GM12878 (cell line): ENCODE results near the gene C10orf143. TPM values are rescaled to one million over a fixed set of nuclear protein-coding genes. Genes with fewer than 3 reads are reported as not detected.

Experiments
- ATAC-seq: fragments of 200-7000 bp; cut with Tn5 transposase; 3 replicates; pipeline ENCODE4 v1.9.1; 2020; ENCODE audit warnings: mild to moderate bottlenecking, moderate library complexity
- BruUV-seq: library from RNA; stranded (reverse); fragments of 400-500 nt; replicated peaks from 2 replicates; lab custom pipeline; 2021; lab: Mats Ljungman, UMichigan
- CTCF ChIA-PET: fragments of 300-600 bp; sonication (Branson Sonifier 250); formaldehyde crosslinking; extraction: SDS; loops from one replicate; lab custom pipeline; 2021; ENCODE audit warnings: inconsistent platforms; lab: Yijun Ruan, JAX
- POLR2A ChIA-PET: fragments of 350-600 bp; formaldehyde crosslinking; extraction: SDS; loops from one replicate; lab custom pipeline; 2021; ENCODE audit warnings: inconsistent platforms; lab: Charles Lee
- RAD21 ChIA-PET: fragments of 300-600 bp; sonication (Branson Sonifier 250); formaldehyde crosslinking; loops from one replicate; lab custom pipeline; 2023; ENCODE audit warnings: antibody characterized with exemption; ENCODE audit not compliant: unreplicated experiment; lab: Charles Lee
- SMC1A ChIA-PET: fragments of 300-600 bp; sonication (Branson Sonifier 250); formaldehyde crosslinking; loops from one replicate; lab custom pipeline; 2023; ENCODE audit not compliant: unreplicated experiment, uncharacterized antibody; lab: Charles Lee
- DNase-seq: peaks from one replicate; pipeline ENCODE4 v3.0.0-alpha.2; 2011; ENCODE audit warnings: low read depth, low spot score
- FAIRE-seq: peaks from 3 replicates; lab custom pipeline; 2011; peaks lifted over from hg19 to GRCh38; lab: Jason Lieb, UNC
- H2AFZ ChIP-seq: 2 replicates; pipeline ENCODE4 v1.6.0; 2011; ENCODE audit warnings: low read depth, low read length, control low read depth; ENCODE audit not compliant: control insufficient read depth
- H3K27ac ChIP-seq: 2 replicates; pipeline ENCODE4 v1.5.1; 2011; ENCODE audit warnings: control low read depth; ENCODE audit not compliant: control insufficient read depth, insufficient read depth
- H3K27me3 ChIP-seq, 2 experiments: replicated peaks in 1 of 2; 2 replicates each; pipeline versions ENCODE4 v1.6.0 to v1.6.1; 2011; ENCODE audit warnings: low read length in 1 of 2; ENCODE audit not compliant: control insufficient read depth in 2 of 2, insufficient read depth in 2 of 2
- H3K36me3 ChIP-seq, 2 experiments: 2 replicates each; pipeline ENCODE4 v1.5.1; 2011; ENCODE audit warnings: low read length in 1 of 2; ENCODE audit not compliant: control insufficient read depth in 2 of 2, insufficient read depth in 2 of 2
- H3K4me1 ChIP-seq: 2 replicates; pipeline ENCODE4 v1.6.1; 2011; ENCODE audit warnings: mild to moderate bottlenecking, low read length, moderate library complexity, mixed read lengths; ENCODE audit not compliant: control insufficient read depth, insufficient read depth
- H3K4me2 ChIP-seq: 2 replicates; pipeline ENCODE4 v1.6.0; 2011; ENCODE audit warnings: control low read depth; ENCODE audit not compliant: control insufficient read depth, insufficient read depth
- H3K4me3 ChIP-seq: fragments of 200-600 bp; sonication (generic); 2 replicates; pipeline ENCODE4 v1.5.1; 2016
- H3K79me2 ChIP-seq: 2 replicates; pipeline ENCODE4 v1.6.0; 2011; ENCODE audit warnings: low read length; ENCODE audit not compliant: control insufficient read depth, insufficient read depth
- H3K9ac ChIP-seq: 2 replicates; pipeline ENCODE4 v1.8.0; 2011; ENCODE audit warnings: low read length, control low read depth, mixed read lengths; ENCODE audit not compliant: control insufficient read depth, insufficient read depth
- H3K9me3 ChIP-seq: replicated peaks from 3 replicates; pipeline ENCODE4 v1.5.1; 2011; ENCODE audit warnings: mild to moderate bottlenecking, low read length; ENCODE audit not compliant: control insufficient read depth, insufficient read depth
- H4K20me1 ChIP-seq: 2 replicates; pipeline ENCODE4 v1.6.0; 2011; ENCODE audit not compliant: control insufficient read depth, insufficient read depth
- ATF7 ChIP-seq: fragments of 450-650 bp; IDR thresholded peaks from 2 replicates; pipeline ENCODE4 v1.6.1; 2016; ENCODE audit warnings: low read depth, mild to moderate bottlenecking
- DPF2 ChIP-seq: fragments of 450-650 bp; IDR thresholded peaks from 2 replicates; pipeline ENCODE4 v1.6.1; 2017; ENCODE audit warnings: mild to moderate bottlenecking
- KAT2A ChIP-seq: conservative IDR thresholded peaks from 2 replicates; pipeline ENCODE4 v1.6.1; 2011; ENCODE audit warnings: low read depth, low read length; ENCODE audit not compliant: control insufficient read depth
- MYB ChIP-seq: fragments of 150-350 bp; IDR thresholded peaks from 2 replicates; pipeline ENCODE4 v1.6.1; 2014; ENCODE audit warnings: mild to moderate bottlenecking, low read depth, low read length, borderline replicate concordance
- MYC ChIP-seq: IDR thresholded peaks from 2 replicates; pipeline ENCODE4 v1.6.1; 2011; ENCODE audit warnings: mild to moderate bottlenecking, low read length, moderate library complexity, inconsistent platforms; ENCODE audit not compliant: insufficient read depth, insufficient replicate concordance, insufficient read length, severe bottlenecking
- NFXL1 ChIP-seq: fragments of 450-650 bp; IDR thresholded peaks from 2 replicates; pipeline ENCODE4 v1.6.1; 2017; ENCODE audit warnings: antibody characterized with exemption, mild to moderate bottlenecking, borderline replicate concordance
- PML ChIP-seq: IDR thresholded peaks from 2 replicates; pipeline ENCODE4 v1.6.1; 2012; ENCODE audit warnings: low read length, inconsistent platforms
- RBBP5 ChIP-seq: fragments of 200-600 bp; sonication (generic); conservative IDR thresholded peaks from 2 replicates; pipeline ENCODE4 v1.6.1; 2016
- RCOR1 ChIP-seq: conservative IDR thresholded peaks from 2 replicates; pipeline ENCODE4 v1.6.1; 2012; ENCODE audit warnings: low read depth, low read length, improper control_type of control experiment
- SP1 ChIP-seq: IDR thresholded peaks from one replicate; pipeline ENCODE4 v1.6.1; 2011; ENCODE audit warnings: low read depth, low read length
- WGBS: methylation state at CpG from one replicate; pipeline ENCODE4 v1.1.6; 2016; ENCODE audit warnings: low lambda C conversion rate; ENCODE audit not compliant: insufficient replicate concordance, insufficient coverage; ENCODE audit errors: missing lambda C conversion rate; 5-methylcytosine and 5-hydroxymethylcytosine counted together
- in situ Hi-C: fragments of 300-500 bp; cut with MboI; formaldehyde crosslinking; loops from 9 replicates; pipeline ENCODE4 v1.14.3; 2018; ENCODE audit warnings: mixed read lengths
- intact Hi-C: fragments of 100-400 bp; cut with micrococcal nuclease; formaldehyde crosslinking; loops from one replicate; pipeline ENCODE4 v1.14.2; 2022; ENCODE audit not compliant: unreplicated experiment
- polyA plus RNA-seq, 11 experiments: library from polyadenylated mRNA; depleted of rRNA in 4 of 11; unstranded in 6 of 11; stranded (reverse) in 5 of 11; fragments of >200 nt; fragmentation: Nextera tagmentation in 4 of 11; fragmentation: Illumina TruSeq in 1 of 11; extraction: Ambion mirVana in 4 of 11; extraction: Trizol in 1 of 11; gene quantifications; 1 replicate in 1 of 11; 2 replicates in 10 of 11; pipeline versions ENCODE4 v1.2.1 to v1.2.3, GENCODE V29; 2011 to 2016; ENCODE audit warnings: inconsistent platforms in 2 of 11, missing spikeins in 2 of 11, low read depth in 1 of 11
- total RNA-seq, 4 experiments: library from RNA; depleted of rRNA in 3 of 4; stranded (reverse); fragments of >200 nt in 3 of 4; fragmentation: Illumina TruSeq in 1 of 4; extraction: Trizol in 1 of 4; gene quantifications; 2 replicates each; pipeline versions ENCODE4 v1.2.1 to v1.2.3, GENCODE V29; 2013 to 2021
- TF ChIP-seq, protein P1 (sequence below): IDR thresholded peaks from 2 replicates; pipeline ENCODE4 v1.6.1; 2011; ENCODE audit warnings: borderline replicate concordance, low read depth, mild to moderate bottlenecking, moderate library complexity, mixed read lengths, low read length; ENCODE audit not compliant: insufficient read depth; ENCODE audit errors: extremely low read length
- TF ChIP-seq, protein P2 (sequence below): fragments of 450-650 bp; IDR thresholded peaks from 2 replicates; pipeline ENCODE4 v1.6.1; 2017; ENCODE audit warnings: mild to moderate bottlenecking, moderate library complexity

C10orf143 gene
- total and polyA plus RNA-seq, 10 of the 15 experiments (the other 5 are each of a cell fraction or from before 2014, with no cell fraction given): 0.64 to 7.9 (median 2.6) TPM

DNA sequence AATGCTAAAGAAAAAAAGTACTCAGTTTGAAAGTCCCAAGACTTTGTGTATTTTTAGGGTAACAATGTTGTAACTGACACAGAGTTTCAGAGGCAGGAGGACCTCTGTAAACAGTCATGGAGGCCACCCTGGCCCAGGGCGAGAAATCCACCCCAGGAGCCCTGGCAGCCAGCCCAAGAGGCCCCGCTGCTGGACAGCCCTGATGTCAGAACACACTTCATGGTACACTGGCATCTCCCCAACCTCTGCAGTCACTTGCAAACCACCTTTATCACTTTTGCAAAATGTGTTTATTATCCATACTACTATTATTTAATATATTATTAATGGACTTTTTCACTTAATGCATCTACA lies 30.2 kb downstream of the C10orf143 start:
- Histone ChIP-seq H3K4me3 (no peak overlapping the region), H3K4me2 (no peak overlapping the region), H3K9ac (no peak overlapping the region), H2AFZ (no peak overlapping the region), H3K27me3 (no peaks in the 10 kb centered on the region), H3K27ac (no peak overlapping the region), H3K9me3 (no peaks in the 10 kb centered on the region), H3K79me2 (no peaks in the 10 kb centered on the region), H3K4me1 (no peaks in the 10 kb centered on the region), H4K20me1 (no peaks in the 10 kb centered on the region), H3K36me3 (no peaks in the 10 kb centered on the region)
- no peak for FAIRE-seq
- ChIA-PET POLR2A (no interaction called here), CTCF (no interaction called here), RAD21 (no interaction called here), SMC1A (no interaction called here)
- TF ChIP-seq KAT2A: no peak
- TF ChIP-seq, protein P1, sequence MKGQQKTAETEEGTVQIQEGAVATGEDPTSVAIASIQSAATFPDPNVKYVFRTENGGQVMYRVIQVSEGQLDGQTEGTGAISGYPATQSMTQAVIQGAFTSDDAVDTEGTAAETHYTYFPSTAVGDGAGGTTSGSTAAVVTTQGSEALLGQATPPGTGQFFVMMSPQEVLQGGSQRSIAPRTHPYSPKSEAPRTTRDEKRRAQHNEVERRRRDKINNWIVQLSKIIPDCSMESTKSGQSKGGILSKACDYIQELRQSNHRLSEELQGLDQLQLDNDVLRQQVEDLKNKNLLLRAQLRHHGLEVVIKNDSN: no peak
- TF ChIP-seq RBBP5: no peak
- no peak for ATAC-seq
- BruUV-seq: no TSS peak
- 72% methylated on average over 2 of the region's 2 CpGs for whole genome bisulfite sequencing
- in situ Hi-C loops: no loop called here
- DNase-seq: no peak
- intact Hi-C loops: no loop called here

DNA sequence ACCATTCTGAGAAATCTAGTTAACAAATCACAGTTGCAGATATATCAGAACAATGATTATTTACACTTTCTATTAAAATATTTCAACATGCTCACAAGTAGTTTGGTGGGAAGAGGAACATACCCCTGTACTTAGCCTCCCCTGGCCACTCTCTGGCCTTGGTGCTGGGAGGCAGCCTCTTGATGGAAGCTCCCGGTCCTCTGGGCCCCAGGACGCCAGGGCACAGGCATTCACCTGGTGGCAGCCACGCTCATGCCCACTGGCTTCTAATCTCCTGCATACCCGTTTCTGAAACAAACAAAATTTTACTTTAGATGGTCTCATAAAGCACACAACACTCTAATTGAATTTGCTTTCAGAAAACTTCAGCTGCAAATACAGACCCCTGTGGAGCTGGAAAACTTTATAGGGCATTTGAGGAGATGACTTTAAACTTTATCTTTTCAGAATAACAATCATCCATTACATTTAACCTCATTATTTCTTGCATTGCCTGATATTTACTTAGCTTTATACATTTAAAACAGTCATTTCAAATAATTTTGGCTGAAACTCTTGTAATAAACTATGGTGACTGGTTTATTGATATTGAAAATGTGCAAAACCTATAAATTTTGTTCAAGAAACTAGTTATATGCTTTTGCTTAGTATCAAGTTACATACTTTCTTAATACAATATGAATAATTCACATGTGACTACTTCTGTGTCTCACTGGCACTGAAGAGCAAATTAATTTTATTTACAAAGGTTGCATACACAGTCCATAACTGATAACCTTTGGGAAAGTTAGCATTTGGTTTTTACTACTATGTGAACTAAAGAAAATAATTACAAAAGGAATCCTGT lies 30.8 kb downstream of the C10orf143 start:
- no peak for DNase-seq
- intact Hi-C loops: no loop called here
- H3K27me3 ChIP-seq: no peaks in the 10 kb centered on the region
- H3K9me3 ChIP-seq: no peaks in the 10 kb centered on the region
- in situ Hi-C loops: no loop called here
- no peaks in the 10 kb centered on the region for H4K20me1 ChIP-seq
- no peak overlapping the region for H3K4me2 ChIP-seq
- no peak overlapping the region for H3K9ac ChIP-seq
- POLR2A ChIA-PET: no interaction called here
- H3K4me1 ChIP-seq: no peaks in the 10 kb centered on the region
- WGBS: 57% methylated on average over 4 of the region's 4 CpGs
- CTCF ChIA-PET: no interaction called here
- SMC1A ChIA-PET: no interaction called here
- no peak overlapping the region for H2AFZ ChIP-seq
- no peak for FAIRE-seq
- RAD21 ChIA-PET: no interaction called here
- no peak overlapping the region for H3K4me3 ChIP-seq
- no TSS peak for BruUV-seq
- no peak for ATAC-seq
- H3K27ac ChIP-seq: no peak overlapping the region
- H3K79me2 ChIP-seq: no peaks in the 10 kb centered on the region
- H3K36me3 ChIP-seq: no peaks in the 10 kb centered on the region
- no peak for TF ChIP-seq RCOR1
- TF ChIP-seq NFXL1: no peak
- TF ChIP-seq ATF7: no peak
- TF ChIP-seq, protein P2, sequence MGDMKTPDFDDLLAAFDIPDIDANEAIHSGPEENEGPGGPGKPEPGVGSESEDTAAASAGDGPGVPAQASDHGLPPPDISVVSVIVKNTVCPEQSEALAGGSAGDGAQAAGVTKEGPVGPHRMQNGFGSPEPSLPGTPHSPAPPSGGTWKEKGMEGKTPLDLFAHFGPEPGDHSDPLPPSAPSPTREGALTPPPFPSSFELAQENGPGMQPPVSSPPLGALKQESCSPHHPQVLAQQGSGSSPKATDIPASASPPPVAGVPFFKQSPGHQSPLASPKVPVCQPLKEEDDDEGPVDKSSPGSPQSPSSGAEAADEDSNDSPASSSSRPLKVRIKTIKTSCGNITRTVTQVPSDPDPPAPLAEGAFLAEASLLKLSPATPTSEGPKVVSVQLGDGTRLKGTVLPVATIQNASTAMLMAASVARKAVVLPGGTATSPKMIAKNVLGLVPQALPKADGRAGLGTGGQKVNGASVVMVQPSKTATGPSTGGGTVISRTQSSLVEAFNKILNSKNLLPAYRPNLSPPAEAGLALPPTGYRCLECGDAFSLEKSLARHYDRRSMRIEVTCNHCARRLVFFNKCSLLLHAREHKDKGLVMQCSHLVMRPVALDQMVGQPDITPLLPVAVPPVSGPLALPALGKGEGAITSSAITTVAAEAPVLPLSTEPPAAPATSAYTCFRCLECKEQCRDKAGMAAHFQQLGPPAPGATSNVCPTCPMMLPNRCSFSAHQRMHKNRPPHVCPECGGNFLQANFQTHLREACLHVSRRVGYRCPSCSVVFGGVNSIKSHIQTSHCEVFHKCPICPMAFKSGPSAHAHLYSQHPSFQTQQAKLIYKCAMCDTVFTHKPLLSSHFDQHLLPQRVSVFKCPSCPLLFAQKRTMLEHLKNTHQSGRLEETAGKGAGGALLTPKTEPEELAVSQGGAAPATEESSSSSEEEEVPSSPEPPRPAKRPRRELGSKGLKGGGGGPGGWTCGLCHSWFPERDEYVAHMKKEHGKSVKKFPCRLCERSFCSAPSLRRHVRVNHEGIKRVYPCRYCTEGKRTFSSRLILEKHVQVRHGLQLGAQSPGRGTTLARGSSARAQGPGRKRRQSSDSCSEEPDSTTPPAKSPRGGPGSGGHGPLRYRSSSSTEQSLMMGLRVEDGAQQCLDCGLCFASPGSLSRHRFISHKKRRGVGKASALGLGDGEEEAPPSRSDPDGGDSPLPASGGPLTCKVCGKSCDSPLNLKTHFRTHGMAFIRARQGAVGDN: no peak
- no peak for TF ChIP-seq SP1
- no peak for TF ChIP-seq MYC
- TF ChIP-seq RBBP5: no peak
- TF ChIP-seq MYB: no peak
- no peak for TF ChIP-seq PML
- no peak for TF ChIP-seq DPF2
